Activated CD4-positive, alpha-beta T cell treated with anti-CD3 and anti-CD28 coated beads for 1 hour (primary cell): ENCODE data around the gene CDK16.

Experiments
- DNase-seq: peaks from one replicate; pipeline ENCODE4 v3.0.0-alpha.2; 2020

Gene CDK16

DNA sequence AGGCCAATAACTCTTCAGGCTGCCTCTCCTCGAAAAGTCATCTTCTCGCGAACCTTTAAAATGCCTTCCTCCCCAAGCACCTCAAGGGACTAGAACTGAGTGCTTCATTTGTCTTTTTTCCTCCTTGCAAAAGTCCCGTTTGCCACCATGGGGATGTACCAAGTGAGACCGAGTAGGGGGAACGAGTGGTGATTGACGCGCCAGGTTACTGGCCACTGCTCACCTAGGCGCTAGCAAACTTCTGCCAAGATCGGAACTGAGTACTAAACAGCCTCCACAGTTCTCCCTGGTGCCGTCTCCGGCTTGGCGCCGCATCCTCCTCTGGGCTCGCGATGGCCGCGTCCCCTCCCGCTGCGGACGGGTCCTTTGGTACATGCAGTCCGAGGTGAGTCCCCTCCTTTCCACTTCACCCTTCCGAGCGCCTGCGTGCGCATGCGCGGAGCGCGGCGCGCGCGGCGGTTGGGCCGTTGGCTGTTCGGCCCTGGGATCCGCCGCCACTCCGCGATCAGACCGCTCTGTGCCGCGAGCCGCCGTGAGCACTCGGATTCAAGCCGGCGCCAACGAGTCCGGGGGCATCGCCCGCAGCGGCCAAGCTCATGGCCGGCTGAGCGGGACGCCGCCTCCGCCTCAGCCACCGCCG, at the start of gene CDK16:
CDK16 (plus strand) TSS at position 402 of the 640 bp plus-strand sequence. CDS start 4,877 bp downstream, outside the sequence.
- peak; percentile 57 for DNase-seq

DNA sequence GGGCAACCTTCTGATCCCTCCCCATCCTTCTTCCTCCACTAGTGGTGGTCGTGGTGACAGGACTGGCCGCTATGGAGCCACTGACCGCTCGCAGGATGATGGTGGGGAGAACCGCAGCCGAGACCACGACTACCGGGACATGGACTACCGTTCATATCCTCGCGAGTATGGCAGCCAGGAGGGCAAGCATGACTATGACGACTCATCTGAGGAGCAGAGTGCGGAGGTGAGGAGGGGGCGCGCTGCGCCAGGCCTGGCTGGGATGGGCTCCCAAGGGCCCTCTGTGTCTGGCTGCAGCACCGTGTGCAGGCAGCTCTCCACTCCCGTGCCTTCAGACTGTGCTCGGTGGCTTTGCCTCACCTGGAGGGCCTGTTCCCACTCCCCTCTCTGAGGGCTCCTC, 49.2 kb upstream of the CDK16 start:
- DNase-seq = no peak

GRCh38 chrX:47169726-47170515, 48.6 kb upstream of the CDK16 start:
- DNase-seq = no peak

GRCh38 chrX:47170861-47171692, 47.4 kb upstream of the CDK16 start:
- DNase-seq = no peak

- DNase-seq = no peak
These were observed 46.5 kb upstream of the CDK16 start for GRCh38 chrX:47171996-47172395.

- no peak for DNase-seq
These were observed 45.9 kb upstream of the CDK16 start for GRCh38 chrX:47172549-47172948.

DNA sequence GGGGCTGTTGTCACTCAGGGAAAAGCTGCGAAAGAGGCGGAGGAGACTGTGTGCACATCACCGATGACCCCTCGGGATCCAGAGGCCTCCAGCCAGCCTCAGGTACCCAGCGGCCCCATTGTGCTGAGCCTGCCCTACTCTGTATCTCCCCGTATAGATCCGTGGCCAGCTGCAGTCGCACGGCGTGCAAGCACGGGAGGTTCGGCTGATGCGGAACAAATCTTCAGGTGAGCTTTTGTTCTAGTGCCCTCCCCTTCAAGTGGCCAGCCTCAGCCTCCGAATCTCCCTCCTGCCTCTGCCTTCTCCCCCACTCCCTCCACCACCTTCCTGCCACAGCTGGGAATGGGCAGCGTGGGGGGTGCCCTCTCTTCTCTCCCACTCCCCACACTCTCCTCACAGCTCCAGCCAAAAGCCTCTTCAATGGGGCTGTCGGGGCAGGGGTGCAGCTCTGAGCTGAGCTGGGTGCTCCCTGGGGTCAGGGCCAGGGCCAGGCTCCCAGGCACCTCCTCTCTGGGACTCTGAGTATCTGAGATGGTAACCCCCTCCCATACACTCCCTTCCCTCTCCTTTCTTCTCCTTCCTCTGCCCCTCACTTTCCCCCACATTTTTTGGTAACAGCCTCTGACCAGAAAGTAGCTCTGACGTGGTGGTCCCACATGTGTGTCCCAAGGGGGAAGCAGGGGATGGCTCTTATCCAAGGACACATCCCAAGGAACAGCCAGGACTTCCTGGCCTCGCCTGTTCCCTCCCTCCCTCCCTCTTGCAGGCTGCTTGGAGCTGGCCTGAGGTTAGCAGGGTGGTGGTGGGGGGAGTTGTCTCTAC, 45.3 kb upstream of the CDK16 start:
- no peak for DNase-seq

DNA sequence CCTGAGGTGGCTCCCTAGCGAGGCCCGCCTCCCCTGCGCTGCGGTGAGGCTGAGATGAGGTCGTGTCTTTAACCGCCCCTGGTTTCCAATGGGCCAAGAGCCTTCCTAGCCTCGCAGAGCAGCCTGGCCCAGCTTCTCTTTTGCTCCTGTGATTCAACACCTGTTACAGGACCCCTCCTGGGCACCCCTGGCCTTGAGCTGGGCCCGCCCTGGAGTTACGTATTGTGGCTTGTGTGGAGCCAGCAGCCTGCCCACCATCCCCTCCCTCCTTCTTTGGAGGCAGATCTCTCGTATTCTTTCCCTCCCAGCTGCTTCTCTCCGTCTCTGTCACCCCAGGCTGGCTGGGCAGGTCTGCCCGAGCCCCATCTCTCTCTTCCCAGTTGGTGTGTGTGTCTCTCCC, 44.1 kb upstream of the CDK16 start:
- no peak for DNase-seq

GRCh38 chrX:47174846-47175587, 43.5 kb upstream of the CDK16 start:
- no peak for DNase-seq

GRCh38 chrX:47175588-47175980, 42.9 kb upstream of the CDK16 start:
- DNase-seq = no peak

- no peak for DNase-seq
These were observed 42.3 kb upstream of the CDK16 start for GRCh38 chrX:47176101-47176740.

DNA sequence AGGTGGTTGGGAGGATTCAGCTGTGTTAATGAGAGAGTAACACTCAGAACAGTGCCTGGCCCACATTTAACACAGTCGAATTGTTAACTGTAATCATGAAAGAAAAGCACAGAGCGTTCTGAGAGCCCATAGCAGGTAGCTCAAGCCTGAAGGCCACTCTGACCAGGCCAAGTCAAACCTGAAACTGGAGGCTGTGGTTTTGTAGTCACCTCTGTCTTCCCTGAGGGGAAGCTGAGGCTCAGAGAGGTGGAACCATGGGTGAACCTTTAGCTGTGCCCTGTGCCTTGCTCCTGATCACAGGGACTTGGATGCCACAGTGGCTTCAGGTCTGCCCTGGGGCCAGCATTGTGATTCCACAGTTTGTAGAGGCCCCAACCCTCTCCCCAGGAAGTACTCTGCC, 41.4 kb upstream of the CDK16 start:
- no peak for DNase-seq

DNA sequence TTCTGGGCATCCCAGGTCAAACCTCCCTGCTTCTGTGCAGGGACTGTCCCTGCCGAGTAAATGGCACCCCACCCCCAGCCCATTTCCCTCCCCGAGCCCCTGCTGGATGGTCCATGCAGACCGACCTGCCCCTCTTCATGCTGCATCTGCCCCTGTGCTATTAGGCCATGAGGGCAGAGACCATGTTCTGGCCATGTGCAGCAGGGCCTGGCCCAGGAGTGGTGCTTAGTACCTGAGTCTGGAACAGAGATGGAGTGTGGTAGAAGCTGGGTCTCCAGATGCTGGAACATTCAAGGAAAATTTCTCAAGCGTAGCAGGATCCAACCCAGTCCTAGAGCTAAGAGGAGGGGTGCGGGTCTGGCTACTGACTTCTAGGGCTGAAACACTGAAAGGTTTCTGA, 40.1 kb upstream of the CDK16 start:
- no peak for DNase-seq

- no peak for DNase-seq
These were observed 39.1 kb upstream of the CDK16 start for GRCh38 chrX:47179221-47179927.

DNA sequence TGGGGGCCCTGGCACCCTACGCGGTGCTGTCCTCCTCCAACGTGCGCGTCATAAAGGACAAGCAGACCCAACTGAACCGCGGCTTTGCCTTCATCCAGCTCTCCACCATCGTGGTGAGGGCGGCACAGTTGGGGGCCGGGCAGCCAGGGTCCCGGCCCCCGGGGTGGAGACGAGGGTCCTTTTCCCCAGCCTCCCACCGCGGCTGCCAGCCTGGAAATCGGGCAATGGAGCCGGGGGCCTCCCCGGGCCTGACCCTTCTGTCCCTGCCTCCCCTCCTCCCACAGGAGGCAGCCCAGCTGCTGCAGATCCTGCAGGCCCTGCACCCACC, 38.6 kb upstream of the CDK16 start:
- DNase-seq = no peak

- DNase-seq = no peak
These were observed 38.1 kb upstream of the CDK16 start for GRCh38 chrX:47180346-47180745.

- no peak for DNase-seq
These were observed 37.2 kb upstream of the CDK16 start for GRCh38 chrX:47181301-47181700.

GRCh38 chrX:47182106-47182700, 36.3 kb upstream of the CDK16 start:
- DNase-seq = no peak

DNA sequence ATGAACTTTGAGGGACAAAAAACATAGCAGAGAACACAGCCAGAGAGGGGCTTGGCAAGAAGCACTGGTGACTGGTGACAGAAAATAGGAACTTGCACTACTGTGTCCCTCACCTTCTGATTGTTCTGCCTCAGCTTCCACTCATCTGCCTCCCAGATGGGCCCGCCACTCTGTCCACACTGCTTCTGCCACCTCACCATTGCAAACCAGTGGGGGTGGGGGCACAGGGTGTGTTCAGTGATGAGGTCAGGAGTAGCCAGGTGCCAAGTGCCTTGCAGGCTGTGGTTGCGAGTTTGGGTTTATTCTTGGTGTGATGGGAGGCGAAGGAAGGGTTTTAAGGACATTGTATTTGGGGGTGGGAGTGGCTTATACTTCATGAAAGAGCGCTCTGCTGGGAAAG, 34.0 kb upstream of the CDK16 start:
- no peak for DNase-seq

GRCh38 chrX:47185241-47185640, 33.2 kb upstream of the CDK16 start:
- DNase-seq = no peak
